A549 (cell line): ENCODE measurements around the gene ANAPC15. TPM values are rescaled to one million over a fixed set of nuclear protein-coding genes. Genes with fewer than 3 reads are reported as not detected.

ENCODE experiments used
- ATAC-seq, 2 experiments: fragments of 200-7000 bp in 1 of 2; fragments of >200 bp in 1 of 2; cut with Nextera tagmentation in 1 of 2; cut with Tn5 transposase in 1 of 2; 3 replicates each; pipeline versions ENCODE4 v1.8.0 to v1.9.1; 2018 to 2020; ENCODE audit warnings: mild to moderate bottlenecking in 1 of 2, moderate library complexity in 1 of 2
- CTCF ChIA-PET: fragments of 300-600 bp; sonication (Branson Sonifier 250); formaldehyde crosslinking; extraction: SDS; loops from one replicate; lab custom pipeline; 2021; ENCODE audit warnings: antibody characterized with exemption, inconsistent platforms; lab: Yijun Ruan, JAX
- POLR2A ChIA-PET: fragments of 350-600 bp; formaldehyde crosslinking; extraction: SDS; loops from one replicate; lab custom pipeline; 2021; ENCODE audit warnings: antibody characterized with exemption, inconsistent platforms; lab: Yijun Ruan, JAX
- DNase-seq, 2 experiments: peaks; one replicate each; pipeline versions ENCODE4 v3.0.0 to v3.0.0-alpha.2; 2011 to 2016; ENCODE audit warnings: low read depth in 1 of 2, low spot score in 1 of 2
- FAIRE-seq: peaks from 2 replicates; lab custom pipeline; 2011; peaks lifted over from hg19 to GRCh38; lab: Jason Lieb, UNC
- H3K27ac ChIP-seq, 2 experiments: fragments of >200 bp; sonication (Bioruptor Twin); formaldehyde crosslinking; 3 replicates each; pipeline ENCODE4 v1.5.1; 2016 to 2017
- H3K4me1 ChIP-seq: fragments of >200 bp; sonication (Bioruptor Twin); formaldehyde crosslinking; 3 replicates; pipeline ENCODE4 v1.6.1; 2016
- H3K4me2 ChIP-seq: fragments of >200 bp; sonication (Bioruptor Twin); formaldehyde crosslinking; 3 replicates; pipeline ENCODE4 v1.6.1; 2016
- H3K4me3 ChIP-seq: fragments of >200 bp; sonication (Bioruptor Twin); formaldehyde crosslinking; 3 replicates; pipeline ENCODE4 v1.5.1; 2016
- H3K9me3 ChIP-seq: fragments of >200 bp; sonication (Bioruptor Twin); formaldehyde crosslinking; 3 replicates; pipeline ENCODE4 v1.6.1; 2016
- CBX2 ChIP-seq: fragments of 200-600 bp; sonication (generic); IDR thresholded peaks from 2 replicates; pipeline ENCODE4 v1.6.1; 2016; ENCODE audit warnings: low read depth, mild to moderate bottlenecking, borderline replicate concordance
- CHD2 ChIP-seq: fragments of 150-350 bp; IDR thresholded peaks from 2 replicates; pipeline ENCODE4 v1.6.1; 2014; ENCODE audit warnings: low read length; ENCODE audit not compliant: partially characterized antibody
- CTCF ChIP-seq: fragments of >200 bp; sonication (Bioruptor Twin); formaldehyde crosslinking; IDR thresholded peaks from 3 replicates; pipeline ENCODE4 v1.5.1; 2016
- ESRRA ChIP-seq: fragments of 150-350 bp; IDR thresholded peaks from 2 replicates; pipeline ENCODE4 v1.6.1; 2014; ENCODE audit warnings: mild to moderate bottlenecking, low read length, borderline replicate concordance
- HDAC2 ChIP-seq: fragments of 200-600 bp; sonication (generic); IDR thresholded peaks from 2 replicates; pipeline ENCODE4 v1.6.1; 2016
- HOXB13 ChIP-seq: fragments of 250-450 bp; sonication (Bioruptor Pico); IDR thresholded peaks from 2 replicates; pipeline ENCODE4 v1.5.0; 2020; ENCODE audit warnings: low read depth, mild to moderate bottlenecking, moderate library complexity
- HOXB5 ChIP-seq: fragments of 250-450 bp; sonication (Bioruptor Pico); IDR thresholded peaks from 2 replicates; pipeline ENCODE4 v1.5.0; 2020; ENCODE audit warnings: mild to moderate bottlenecking, moderate library complexity
- MAX ChIP-seq: IDR thresholded peaks from 2 replicates; pipeline ENCODE4 v1.6.1; 2012
- MAZ ChIP-seq: fragments of 150-350 bp; IDR thresholded peaks from 2 replicates; pipeline ENCODE4 v1.6.1; 2014; ENCODE audit warnings: antibody characterized with exemption, low read depth, low read length, borderline replicate concordance
- MYC ChIP-seq: IDR thresholded peaks from 2 replicates; pipeline ENCODE4 v1.6.1; 2012; ENCODE audit warnings: mild to moderate bottlenecking, inconsistent platforms, low read length, improper control_type of control experiment, borderline replicate concordance
- NFE2L2 ChIP-seq: fragments of 150-350 bp; conservative IDR thresholded peaks from 2 replicates; pipeline ENCODE4 v1.6.1; 2014; ENCODE audit warnings: low read length
- POLR2A ChIP-seq: IDR thresholded peaks from 2 replicates; pipeline ENCODE4 v1.6.1; 2012; ENCODE audit warnings: mild to moderate bottlenecking, low read length
- REST ChIP-seq: fragments of 200-600 bp; sonication (generic); IDR thresholded peaks from 2 replicates; pipeline ENCODE4 v1.6.1; 2016; ENCODE audit warnings: antibody characterized with exemption, mild to moderate bottlenecking, moderate library complexity
- RFX5 ChIP-seq: fragments of 450-650 bp; IDR thresholded peaks from 2 replicates; pipeline ENCODE4 v1.7.1; 2014; ENCODE audit warnings: antibody characterized with exemption, mild to moderate bottlenecking, moderate library complexity
- RNF2 ChIP-seq: fragments of 200-600 bp; sonication (generic); IDR thresholded peaks from 2 replicates; pipeline ENCODE4 v1.6.1; 2016; ENCODE audit warnings: low read depth, mild to moderate bottlenecking, antibody characterized with exemption, moderate library complexity, borderline replicate concordance
- SMC3 ChIP-seq: fragments of >200 bp; sonication (Bioruptor Twin); formaldehyde crosslinking; IDR thresholded peaks from 3 replicates; pipeline ENCODE4 v1.6.1; 2018; ENCODE audit warnings: inconsistent platforms
- USF2 ChIP-seq: fragments of 450-650 bp; IDR thresholded peaks from 2 replicates; pipeline ENCODE4 v1.6.1; 2014; ENCODE audit warnings: antibody characterized with exemption
- ZC3H11A ChIP-seq: fragments of 450-650 bp; IDR thresholded peaks from 2 replicates; pipeline ENCODE4 v1.6.1; 2014; ENCODE audit warnings: antibody characterized with exemption, mild to moderate bottlenecking
- WGBS: methylation state at CpG from one replicate; pipeline ENCODE4 v1.1.6; 2017; ENCODE audit errors: missing lambda C conversion rate; 5-methylcytosine and 5-hydroxymethylcytosine counted together
- polyA plus RNA-seq, 4 experiments: library from polyadenylated mRNA; depleted of rRNA in 3 of 4; stranded (reverse); fragments of >200 nt; fragmentation: RNase III in 1 of 4; extraction: RNeasy Plus Mini Kit Qiagen cat#74134 plus additional on column Dnase treatment in 1 of 4; gene quantifications; 2 replicates in 3 of 4; 3 replicates in 1 of 4; pipeline ENCODE4 v1.2.3, GENCODE V29; 2011 to 2017
- TF ChIP-seq, protein P1 (sequence below): IDR thresholded peaks from 2 replicates; pipeline ENCODE4 v1.6.1; 2012
- TF ChIP-seq, protein P2 (sequence below): fragments of >200 bp; sonication (Bioruptor Twin); formaldehyde crosslinking; IDR thresholded peaks from 3 replicates; pipeline ENCODE4 v1.6.1; 2016
- TF ChIP-seq, protein P3 (sequence below): fragments of >200 bp; sonication (Bioruptor Twin); formaldehyde crosslinking; IDR thresholded peaks from 2 replicates; pipeline ENCODE4 v1.6.1; 2016

Gene ANAPC15
- polyA plus RNA-seq, 2 of the 4 experiments (the other 2 are of a cell fraction), result 88.2 to 96.2 TPM

GRCh38 chr11:72084076-72084475 lies 28.4 kb downstream of the ANAPC15 start:
- 81% methylated on average over 4 of the region's 4 CpGs for WGBS
- FAIRE-seq, result no peak
- TF ChIP-seq MAZ, result no peak
- TF ChIP-seq POLR2A, result no peak
- TF ChIP-seq CTCF, result no peak
- no peak for TF ChIP-seq MYC
- TF ChIP-seq CHD2, result no peak
- TF ChIP-seq RFX5, result no peak
- TF ChIP-seq USF2, result no peak
- no peak for TF ChIP-seq RNF2
- TF ChIP-seq ESRRA, result no peak
- TF ChIP-seq HDAC2, result no peak
- TF ChIP-seq CBX2, result no peak
- H3K4me1 ChIP-seq, result peaks cover 9% of the 10 kb centered on the region
- H3K27ac ChIP-seq, result no peak overlapping the region
- no peak for DNase-seq
- no peaks in the 10 kb centered on the region for H3K9me3 ChIP-seq
- no peak for ATAC-seq
- POLR2A ChIA-PET, result no interaction called here
- CTCF ChIA-PET, result interaction anchor here (0.6 to 5.4 kb wide), 8 partner anchors 9 to 367 kb away, joined by 3 to 52 read pairs (median 4); no protein-coding TSS in a partner anchor
- no peak overlapping the region for H3K4me2 ChIP-seq
- no peak overlapping the region for H3K4me3 ChIP-seq

- TF ChIP-seq SMC3 (no peak), HOXB13 (CRISPR knock-in tag) (no peak), HOXB5 (no peak), RFX5 (no peak), MAX (no peak)
- TF ChIP-seq, protein P1, sequence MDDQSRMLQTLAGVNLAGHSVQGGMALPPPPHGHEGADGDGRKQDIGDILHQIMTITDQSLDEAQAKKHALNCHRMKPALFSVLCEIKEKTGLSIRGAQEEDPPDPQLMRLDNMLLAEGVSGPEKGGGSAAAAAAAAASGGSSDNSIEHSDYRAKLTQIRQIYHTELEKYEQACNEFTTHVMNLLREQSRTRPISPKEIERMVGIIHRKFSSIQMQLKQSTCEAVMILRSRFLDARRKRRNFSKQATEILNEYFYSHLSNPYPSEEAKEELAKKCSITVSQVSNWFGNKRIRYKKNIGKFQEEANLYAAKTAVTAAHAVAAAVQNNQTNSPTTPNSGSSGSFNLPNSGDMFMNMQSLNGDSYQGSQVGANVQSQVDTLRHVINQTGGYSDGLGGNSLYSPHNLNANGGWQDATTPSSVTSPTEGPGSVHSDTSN, result no peak
- TF ChIP-seq, protein P2, sequence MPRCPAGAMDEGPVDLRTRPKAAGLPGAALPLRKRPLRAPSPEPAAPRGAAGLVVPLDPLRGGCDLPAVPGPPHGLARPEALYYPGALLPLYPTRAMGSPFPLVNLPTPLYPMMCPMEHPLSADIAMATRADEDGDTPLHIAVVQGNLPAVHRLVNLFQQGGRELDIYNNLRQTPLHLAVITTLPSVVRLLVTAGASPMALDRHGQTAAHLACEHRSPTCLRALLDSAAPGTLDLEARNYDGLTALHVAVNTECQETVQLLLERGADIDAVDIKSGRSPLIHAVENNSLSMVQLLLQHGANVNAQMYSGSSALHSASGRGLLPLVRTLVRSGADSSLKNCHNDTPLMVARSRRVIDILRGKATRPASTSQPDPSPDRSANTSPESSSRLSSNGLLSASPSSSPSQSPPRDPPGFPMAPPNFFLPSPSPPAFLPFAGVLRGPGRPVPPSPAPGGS, result no peak
- TF ChIP-seq, all 56 proteins: peak for 0
- CTCF ChIA-PET, result interaction anchor here (0.6 to 5.4 kb wide), 4 partner anchors 55 to 366 kb away, joined by 3 to 52 read pairs (median 4); no protein-coding TSS in a partner anchor
Observed at GRCh38 chr11:72083414-72083813, 29.1 kb downstream of the ANAPC15 start.

DNA sequence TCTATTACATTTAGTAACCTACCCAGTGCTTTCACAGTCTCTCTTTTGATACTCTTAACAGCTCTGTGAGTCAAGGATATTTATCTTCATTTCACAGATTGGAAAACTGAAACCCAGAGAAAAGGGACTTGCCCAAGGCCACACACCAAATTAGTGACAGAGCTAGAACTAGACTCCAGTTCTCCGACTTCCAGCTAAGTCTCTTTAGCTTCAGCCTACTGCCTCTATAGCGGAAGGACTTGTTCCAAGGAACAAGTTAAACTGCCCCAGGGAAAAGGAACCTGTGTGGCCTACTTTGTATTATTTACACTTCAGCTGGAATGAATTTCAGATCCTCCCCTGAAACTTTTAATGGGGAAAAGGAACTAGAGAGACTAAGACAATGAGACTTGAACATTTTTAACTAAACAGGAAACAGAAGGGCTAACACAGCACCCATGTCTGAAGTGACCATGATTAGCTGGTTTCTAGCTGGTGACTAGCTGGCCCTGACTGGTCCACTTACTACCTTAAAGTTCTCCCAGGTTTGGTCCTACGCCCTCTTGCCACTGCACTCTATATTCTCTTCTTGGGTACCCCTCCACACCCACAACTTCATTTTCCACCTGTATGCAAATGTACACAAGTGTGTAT lies 30.6 kb downstream of the ANAPC15 start:
- ChIA-PET POLR2A (interaction anchor here (0.8 to 1.3 kb wide), 3 partner anchors 9 to 12 kb away, joined by 3 read pairs; no protein-coding TSS in a partner anchor), CTCF (interaction anchor here (0.9 to 2.5 kb wide), 12 partner anchors 10 to 352 kb away, joined by 3 to 50 read pairs (median 3); partner anchors contain the start of gene CLPB)
- H3K27ac ChIP-seq, result peak overlapping the region; percentile 90; a peak in 5 of 6 replicates
- H3K4me1 ChIP-seq, result peaks cover 19% of the 10 kb centered on the region
- peak overlapping the region; percentile 74 for H3K4me2 ChIP-seq
- DNase-seq, result no peak
- no peak for FAIRE-seq
- over 99% methylated on average over 3 of the region's 3 CpGs for WGBS
- no peak for ATAC-seq
- TF ChIP-seq NFE2L2 (no peak), REST (0 out of 2 replicates have a peak, but pooled peaks have one; percentile 18), ZC3H11A (no peak)
- TF ChIP-seq, protein P3, sequence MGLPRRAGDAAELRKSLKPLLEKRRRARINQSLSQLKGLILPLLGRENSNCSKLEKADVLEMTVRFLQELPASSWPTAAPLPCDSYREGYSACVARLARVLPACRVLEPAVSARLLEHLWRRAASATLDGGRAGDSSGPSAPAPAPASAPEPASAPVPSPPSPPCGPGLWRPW, result no peak
- H3K4me3 ChIP-seq, result 0 out of 3 replicates have a peak overlapping the region, but pooled peaks have one; percentile 60
- no peaks in the 10 kb centered on the region for H3K9me3 ChIP-seq

More at GRCh38 chr11:72083414-72083813, 29.1 kb downstream of the ANAPC15 start:
- H3K4me2 ChIP-seq, result no peak overlapping the region
- ATAC-seq (no peak), FAIRE-seq (no peak), DNase-seq (no peak)
- no peak overlapping the region for H3K4me3 ChIP-seq
- no peaks in the 10 kb centered on the region for H3K9me3 ChIP-seq
- no peak overlapping the region for H3K27ac ChIP-seq
- H3K4me1 ChIP-seq, result peaks cover 15% of the 10 kb centered on the region
- WGBS, result 96% methylated on average over 2 of the region's 2 CpGs
- POLR2A ChIA-PET, result no interaction called here
